ENCODE results near the gene IL7R.

Gene IL7R

GRCh38 chr5:35856765-35857351 lies at the start of gene IL7R:
Gene IL7R (plus strand): TSS chr5:35856891. CDS start chr5:35856978, 87 bp downstream.
- no peak for DNase-seq (ENCODE audit: low spot score)
- TF ChIP-seq CTCF (IDR thresholded peaks at IDR 0.05; ENCODE audit: poor library complexity, severe bottlenecking): no peak
- peak within 1 kb of the TSS; percentile 96 for H3K27ac ChIP-seq (ENCODE audit: poor library complexity, severe bottlenecking)
- H3K4me1 ChIP-seq (ENCODE audit: insufficient read depth, poor library complexity, severe bottlenecking): peaks cover 54% of the 10 kb centered on the region
- H3K36me3 ChIP-seq (ENCODE audit: low read depth): no peaks in the 10 kb centered on the region
- H3K9me3 ChIP-seq (ENCODE audit: severe bottlenecking): no peaks in the 10 kb centered on the region
- no peak within 1 kb of the TSS for H3K4me3 ChIP-seq (ENCODE audit: severe bottlenecking)
- no peaks in the 10 kb centered on the region for H3K27me3 ChIP-seq (ENCODE audit: insufficient read depth, poor library complexity, severe bottlenecking)
- ATAC-seq (ENCODE audit: low read depth): peak; percentile 24

- TF ChIP-seq CTCF (IDR thresholded peaks at IDR 0.05; ENCODE audit: poor library complexity, severe bottlenecking): no peak
- Histone ChIP-seq H3K4me1 (ENCODE audit: insufficient read depth, poor library complexity, severe bottlenecking) (peaks cover 2% of the 10 kb centered on the region), H3K27me3 (ENCODE audit: insufficient read depth, poor library complexity, severe bottlenecking) (no peaks in the 10 kb centered on the region), H3K36me3 (ENCODE audit: low read depth) (no peaks in the 10 kb centered on the region), H3K4me3 (ENCODE audit: severe bottlenecking) (no peak overlapping the region), H3K27ac (ENCODE audit: poor library complexity, severe bottlenecking) (no peak overlapping the region), H3K9me3 (ENCODE audit: severe bottlenecking) (no peaks in the 10 kb centered on the region)
- 0 out of 3 replicates have a peak, but pooled peaks have one; percentile 36 for ATAC-seq (ENCODE audit: low read depth)
- no peak for DNase-seq (ENCODE audit: low spot score)
Measured at GRCh38 chr5:35810601-35811000, 46.1 kb upstream of the IL7R start.

- H3K9me3 ChIP-seq (ENCODE audit: severe bottlenecking): no peaks in the 10 kb centered on the region
- H3K27me3 ChIP-seq (ENCODE audit: insufficient read depth, poor library complexity, severe bottlenecking): no peaks in the 10 kb centered on the region
- ATAC-seq (ENCODE audit: low read depth) (0 out of 3 replicates have a peak, but pooled peaks have one; percentile 40), DNase-seq (ENCODE audit: low spot score) (no peak)
- H3K36me3 ChIP-seq (ENCODE audit: low read depth): no peaks in the 10 kb centered on the region
- peaks cover 2% of the 10 kb centered on the region for H3K4me1 ChIP-seq (ENCODE audit: insufficient read depth, poor library complexity, severe bottlenecking)
- no peak for TF ChIP-seq CTCF (IDR thresholded peaks at IDR 0.05; ENCODE audit: poor library complexity, severe bottlenecking)
- no peak overlapping the region for H3K4me3 ChIP-seq (ENCODE audit: severe bottlenecking)
- H3K27ac ChIP-seq (ENCODE audit: poor library complexity, severe bottlenecking): no peak overlapping the region
Measured at GRCh38 chr5:35811108-35811741, 45.5 kb upstream of the IL7R start.

- Histone ChIP-seq H3K9me3 (ENCODE audit: severe bottlenecking) (no peaks in the 10 kb centered on the region), H3K4me1 (ENCODE audit: insufficient read depth, poor library complexity, severe bottlenecking) (peaks cover 2% of the 10 kb centered on the region), H3K27me3 (ENCODE audit: insufficient read depth, poor library complexity, severe bottlenecking) (no peaks in the 10 kb centered on the region), H3K4me3 (ENCODE audit: severe bottlenecking) (no peak overlapping the region), H3K36me3 (ENCODE audit: low read depth) (no peaks in the 10 kb centered on the region), H3K27ac (ENCODE audit: poor library complexity, severe bottlenecking) (no peak overlapping the region)
- no peak for TF ChIP-seq CTCF (IDR thresholded peaks at IDR 0.05; ENCODE audit: poor library complexity, severe bottlenecking)
- no peak for DNase-seq (ENCODE audit: low spot score)
- no peak for ATAC-seq (ENCODE audit: low read depth)
Measured at GRCh38 chr5:35813521-35813920, 43.2 kb upstream of the IL7R start.

All from RWPE2 (cell line).